GM12892 (cell line): ENCODE measurements around the gene GFOD2. TPM values are rescaled to one million over a fixed set of nuclear protein-coding genes. Genes with fewer than 3 reads are reported as not detected.

Experiments
- DNase-seq: peaks from one replicate; pipeline ENCODE4 v3.0.0; 2011; ENCODE audit not compliant: insufficient read length
- FAIRE-seq: peaks from 2 replicates; lab custom pipeline; 2011; peaks lifted over from hg19 to GRCh38; lab: Jason Lieb, UNC
- POLR2A ChIP-seq: IDR thresholded peaks from 2 replicates; pipeline ENCODE4 v1.6.1; 2011; ENCODE audit warnings: low read depth, low read length, control low read depth
- POLR2AphosphoS5 ChIP-seq: IDR thresholded peaks from 2 replicates; pipeline ENCODE4 v1.6.1; 2011; ENCODE audit warnings: low read depth, low read length, control low read depth
- TAF1 ChIP-seq: IDR thresholded peaks from 2 replicates; pipeline ENCODE4 v1.6.1; 2011; ENCODE audit warnings: low read depth, mild to moderate bottlenecking, control low read depth, low read length, borderline replicate concordance
- polyA plus RNA-seq: library from polyadenylated mRNA; unstranded; fragments of >200 nt; gene quantifications from one replicate; pipeline ENCODE4 v1.2.1, GENCODE V29; 2012; ENCODE audit warnings: missing spikeins, inconsistent platforms; ENCODE audit not compliant: missing spikeins

The GFOD2 gene, protein sequence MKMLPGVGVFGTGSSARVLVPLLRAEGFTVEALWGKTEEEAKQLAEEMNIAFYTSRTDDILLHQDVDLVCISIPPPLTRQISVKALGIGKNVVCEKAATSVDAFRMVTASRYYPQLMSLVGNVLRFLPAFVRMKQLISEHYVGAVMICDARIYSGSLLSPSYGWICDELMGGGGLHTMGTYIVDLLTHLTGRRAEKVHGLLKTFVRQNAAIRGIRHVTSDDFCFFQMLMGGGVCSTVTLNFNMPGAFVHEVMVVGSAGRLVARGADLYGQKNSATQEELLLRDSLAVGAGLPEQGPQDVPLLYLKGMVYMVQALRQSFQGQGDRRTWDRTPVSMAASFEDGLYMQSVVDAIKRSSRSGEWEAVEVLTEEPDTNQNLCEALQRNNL
- polyA plus RNA-seq = 7.1 TPM

DNA sequence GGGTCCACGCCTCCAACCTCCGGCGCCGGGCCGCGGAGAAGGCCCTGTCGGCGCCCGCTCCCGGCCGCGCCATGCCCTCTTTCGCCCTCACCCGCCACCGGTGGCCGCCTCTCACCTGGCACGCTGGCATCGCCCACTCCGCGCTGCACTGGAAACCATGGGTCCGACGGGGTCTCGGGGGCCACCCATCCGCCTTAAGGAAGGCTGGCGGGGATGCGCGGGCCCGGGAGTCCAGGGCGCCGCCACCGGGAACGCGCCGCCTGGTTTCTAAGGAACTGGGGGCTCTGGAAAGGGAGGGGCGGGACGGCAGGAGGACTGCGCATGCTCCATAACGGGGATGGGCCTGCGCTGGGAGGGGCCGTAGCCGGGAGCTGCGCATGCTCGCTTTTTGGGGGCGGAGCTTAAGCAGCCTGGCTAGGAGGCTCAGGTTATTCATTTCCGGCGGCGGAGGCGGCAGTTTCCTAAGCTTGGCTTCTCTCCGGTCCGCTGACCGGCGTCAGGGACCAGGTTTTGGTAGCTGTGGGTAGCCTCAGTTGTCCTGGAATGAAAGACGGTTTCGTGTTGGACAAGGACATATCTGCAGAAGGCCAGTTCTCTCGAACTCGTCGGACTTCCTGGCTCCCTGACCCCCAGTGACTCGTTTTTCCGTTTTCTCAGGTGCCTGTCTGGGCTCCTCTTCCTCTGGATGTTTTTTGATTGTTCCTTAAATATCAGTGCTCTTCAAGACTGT, at the start of gene GFOD2:
GFOD2 (minus strand) TSS at position 269 of the 730 bp plus-strand sequence. CDS start 33,601 bp downstream, outside the sequence.
- TF ChIP-seq POLR2A (peak; percentile 93), TAF1 (peak; percentile 78; the same call in 1 of the 2 replicates), POLR2AphosphoS5 (peak; percentile 94)
- DNase-seq (peak; percentile 99), FAIRE-seq (peak; percentile 92)

DNA sequence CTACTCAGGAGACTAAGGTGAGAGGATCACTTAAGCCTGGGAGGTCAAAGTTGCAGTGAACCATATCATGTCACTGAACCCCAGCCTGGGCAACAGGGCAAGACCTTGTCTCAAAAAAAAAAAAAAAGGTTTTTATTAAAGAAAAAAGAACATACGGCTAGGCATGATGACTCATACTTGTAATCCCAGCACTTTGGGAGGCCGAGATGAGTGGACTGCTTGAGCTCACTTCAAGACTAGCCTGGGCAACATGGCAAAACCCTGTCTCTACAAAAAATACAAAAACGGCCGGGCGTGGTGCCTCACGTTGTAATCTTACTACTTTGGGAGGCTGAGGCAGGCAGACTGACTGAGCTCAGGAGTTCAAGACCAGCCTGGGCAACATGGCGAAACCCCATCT, 48.8 kb upstream of the GFOD2 start:
- no peak for FAIRE-seq
- no peak for DNase-seq

DNA sequence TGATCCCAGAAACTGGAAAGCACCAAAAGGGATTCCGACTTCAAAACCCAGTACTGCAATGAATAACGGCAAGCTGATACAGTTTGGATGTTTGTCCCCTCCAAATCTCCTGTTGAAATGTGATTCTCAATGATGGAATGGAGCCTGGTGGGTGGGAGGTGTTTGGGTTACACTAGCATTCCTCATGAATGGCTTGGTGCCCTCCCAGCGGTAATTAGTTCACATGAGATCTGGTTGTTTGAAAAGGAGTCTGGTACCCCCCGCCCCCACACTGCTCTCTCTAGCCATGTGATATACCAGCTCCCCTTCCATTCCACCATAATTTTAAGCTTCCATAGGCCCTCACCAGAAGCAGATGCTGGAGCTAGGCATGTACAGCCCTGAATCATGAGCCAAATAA, 47.2 kb upstream of the GFOD2 start:
- TF ChIP-seq TAF1 = no peak
- TF ChIP-seq POLR2A = no peak
- no peak for TF ChIP-seq POLR2AphosphoS5
- DNase-seq (no peak), FAIRE-seq (no peak)

More for the DNA sequence above, 48.8 kb upstream of the GFOD2 start:
- TF ChIP-seq POLR2A (no peak), POLR2AphosphoS5 (no peak), TAF1 (no peak)

DNA sequence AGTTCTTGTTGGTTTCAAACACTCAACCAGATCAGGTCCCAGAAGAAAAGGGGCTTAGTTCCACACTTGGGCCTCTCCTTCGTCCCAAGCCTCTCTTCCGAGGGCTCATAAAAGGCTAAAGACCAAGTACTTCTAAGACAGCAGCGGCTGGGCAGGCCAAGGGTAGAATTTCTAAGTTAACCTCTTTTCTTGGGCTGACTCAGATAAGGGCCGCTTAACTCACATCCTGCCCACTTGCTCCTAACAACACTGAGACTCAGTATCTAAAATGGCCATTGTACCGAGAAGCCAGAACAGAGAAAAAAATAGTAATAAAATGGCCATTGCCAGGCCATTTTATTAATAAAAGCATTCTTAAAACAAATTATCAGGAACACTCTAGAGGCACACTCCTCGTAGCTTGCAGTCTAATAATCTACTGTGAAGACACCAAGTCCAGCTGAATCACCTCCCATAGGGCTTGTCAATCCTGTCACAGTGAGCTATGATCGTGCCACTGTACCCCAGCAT, 45.1 kb upstream of the GFOD2 start:
- DNase-seq (no peak), FAIRE-seq (no peak)
- TF ChIP-seq POLR2AphosphoS5 (no peak), POLR2A (no peak), TAF1 (no peak)

DNA sequence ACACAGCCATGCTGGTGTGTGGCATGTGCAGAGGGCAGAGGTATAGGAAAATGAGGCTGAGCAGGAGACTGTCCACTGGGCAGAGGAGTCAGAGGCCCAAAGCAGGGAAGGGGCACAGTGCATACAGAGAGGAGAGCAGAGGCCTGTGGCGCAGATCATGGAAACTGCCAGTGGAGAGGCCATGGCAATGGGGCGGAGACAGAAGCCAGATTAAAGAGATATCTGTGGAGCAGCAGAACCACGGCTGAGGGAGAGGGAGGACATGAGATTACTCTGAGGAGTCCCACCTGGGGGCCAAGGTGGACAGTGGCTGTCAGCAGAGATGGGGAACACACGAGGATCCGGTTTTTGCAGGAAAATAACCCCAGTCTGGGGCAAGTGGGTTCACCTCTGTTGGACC, 44.0 kb upstream of the GFOD2 start:
- DNase-seq (no peak), FAIRE-seq (no peak)
- TF ChIP-seq POLR2A (no peak), POLR2AphosphoS5 (no peak), TAF1 (no peak)

DNA sequence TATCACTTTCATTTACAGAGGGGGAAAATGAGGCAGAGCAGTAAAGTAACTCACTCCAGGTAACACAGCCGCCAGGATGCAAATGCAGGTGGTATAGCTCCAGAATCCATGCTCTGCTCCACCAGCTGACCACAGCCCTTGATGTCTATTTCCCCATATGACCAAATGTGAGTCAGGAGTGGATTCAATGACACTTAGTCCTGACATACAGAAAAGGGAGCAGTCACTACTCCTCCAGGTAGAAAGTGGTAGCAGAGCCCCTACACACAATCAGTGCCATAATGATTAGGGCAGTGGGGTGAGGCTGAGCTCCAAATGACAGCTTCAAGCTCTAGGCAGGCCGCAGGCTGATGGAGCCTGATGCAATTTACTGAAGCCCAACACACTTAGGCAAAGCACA, 43.3 kb upstream of the GFOD2 start:
- DNase-seq = no peak
- no peak for TF ChIP-seq TAF1
- no peak for TF ChIP-seq POLR2A
- TF ChIP-seq POLR2AphosphoS5 = no peak
- no peak for FAIRE-seq

DNA sequence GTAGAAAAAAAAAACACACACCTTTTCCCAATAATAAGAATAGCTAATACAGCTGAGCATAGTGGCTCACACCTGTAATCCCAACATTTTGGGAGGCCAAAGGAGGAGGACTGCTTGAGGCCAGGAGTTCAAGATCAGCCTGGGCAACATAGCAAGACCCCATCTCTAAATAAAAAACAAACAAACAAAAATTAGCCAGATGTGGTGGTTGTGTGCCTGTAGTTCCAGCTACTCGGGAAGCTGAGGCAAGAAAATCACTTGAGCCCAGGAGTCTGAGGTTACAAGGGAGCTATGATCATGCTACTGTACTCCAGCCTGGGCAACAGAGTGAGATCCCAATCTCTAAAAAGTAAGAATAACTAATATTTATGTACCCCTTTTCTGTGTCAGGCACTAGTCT, 42.8 kb upstream of the GFOD2 start:
- TF ChIP-seq POLR2A = no peak
- TF ChIP-seq TAF1 = no peak
- no peak for TF ChIP-seq POLR2AphosphoS5
- no peak for FAIRE-seq
- no peak for DNase-seq

DNA sequence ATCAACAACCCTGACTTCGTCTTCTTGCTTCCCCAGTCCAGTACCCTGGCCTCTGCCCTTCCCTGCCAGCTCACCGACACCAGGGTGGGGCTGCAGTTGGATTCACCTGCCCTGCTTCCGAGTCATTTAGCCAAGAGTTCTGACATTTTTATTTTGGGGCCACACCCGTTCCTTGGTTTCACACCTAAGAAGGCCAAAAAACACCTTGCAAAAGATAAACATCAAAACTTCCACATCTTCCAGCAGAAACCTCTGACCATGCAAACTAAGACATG, 41.8 kb upstream of the GFOD2 start:
- FAIRE-seq (no peak), DNase-seq (no peak)
- no peak for TF ChIP-seq TAF1
- no peak for TF ChIP-seq POLR2AphosphoS5
- no peak for TF ChIP-seq POLR2A

DNA sequence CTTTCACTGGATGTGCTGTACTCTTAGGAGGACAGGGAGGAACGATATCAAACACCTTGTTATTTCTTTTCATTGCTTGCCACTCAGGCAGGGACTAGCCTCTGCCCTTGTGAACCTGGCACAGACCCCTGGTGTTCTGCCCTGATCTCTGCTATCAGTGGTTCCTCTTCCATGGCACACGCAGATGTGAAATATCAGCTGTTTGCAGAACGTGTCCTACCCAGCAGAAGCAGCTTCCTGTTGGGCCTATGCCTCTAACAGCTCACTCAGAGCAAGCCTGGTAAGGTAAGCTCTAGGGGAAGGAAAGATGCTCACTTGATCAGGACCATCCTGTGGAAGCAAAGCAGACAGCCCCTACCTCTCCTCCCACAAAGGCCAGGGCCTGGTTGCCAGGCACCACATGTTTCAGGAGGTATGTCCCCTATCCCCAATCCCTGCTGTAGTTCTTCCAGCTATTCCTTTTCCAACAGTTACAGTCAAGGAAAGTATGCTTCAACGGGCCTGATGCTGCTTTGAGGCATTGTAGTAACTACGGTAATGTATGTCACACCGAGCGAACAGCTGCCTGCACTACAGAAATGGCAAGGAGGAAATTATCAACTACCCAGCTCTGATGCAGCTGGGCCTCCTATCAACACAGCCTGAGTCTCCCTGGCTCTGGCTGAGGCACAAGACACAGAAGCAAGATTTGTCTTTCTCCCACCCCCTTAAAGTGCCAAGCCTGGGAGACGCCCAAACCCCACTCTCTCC, 41.3 kb upstream of the GFOD2 start:
- FAIRE-seq = no peak
- TF ChIP-seq POLR2A (no peak), POLR2AphosphoS5 (no peak), TAF1 (no peak)
- DNase-seq = no peak

DNA sequence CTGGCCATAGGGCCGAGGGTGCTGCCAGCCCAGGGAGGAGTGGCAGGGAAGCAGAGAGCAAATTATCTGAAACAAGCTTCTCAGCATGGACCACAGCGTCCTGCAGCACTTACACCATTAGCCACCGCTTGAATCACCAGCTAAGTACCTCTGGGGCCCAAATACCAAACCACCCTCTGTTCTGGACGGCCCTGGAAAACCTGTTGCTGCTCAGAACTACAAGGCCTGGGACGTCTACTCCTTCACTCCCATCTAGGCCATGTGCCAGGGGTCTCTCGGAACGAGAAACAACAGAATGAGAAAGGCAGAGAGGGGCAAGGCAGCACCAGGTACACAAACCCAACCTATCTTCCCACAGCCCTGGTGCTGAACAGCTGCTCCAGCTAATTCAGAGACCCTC, 39.9 kb upstream of the GFOD2 start:
- TF ChIP-seq POLR2AphosphoS5 (no peak), POLR2A (no peak), TAF1 (no peak)
- FAIRE-seq (no peak), DNase-seq (no peak)

DNA sequence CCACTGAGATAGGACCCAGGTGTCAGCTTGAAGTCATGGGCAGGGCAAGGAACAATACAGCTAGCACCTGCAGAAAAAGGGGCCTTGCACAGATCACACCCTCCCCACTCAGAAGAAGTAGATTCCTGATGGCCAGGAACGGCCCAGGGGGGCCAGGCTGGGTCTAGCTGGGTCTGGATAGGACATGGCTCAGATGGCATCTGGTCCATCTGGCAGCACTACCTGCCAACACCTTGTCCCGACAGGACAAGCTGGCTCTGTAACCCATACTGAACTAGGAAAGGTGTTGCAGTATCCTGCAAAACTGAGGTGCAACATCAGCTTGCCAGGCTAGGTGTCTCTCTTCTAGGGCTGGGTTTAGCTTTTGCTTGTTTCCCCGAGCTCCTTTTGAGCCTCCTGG, 38.9 kb upstream of the GFOD2 start:
- TF ChIP-seq POLR2A = no peak
- no peak for TF ChIP-seq TAF1
- no peak for FAIRE-seq

More for the DNA sequence above, 38.9 kb upstream of the GFOD2 start:
- no peak for DNase-seq
